H1 (cell line): ENCODE results near the gene IKZF1. TPM values are rescaled to one million over a fixed set of nuclear protein-coding genes. Genes with fewer than 3 reads are reported as not detected.

Experiments used
- CTCF ChIA-PET: fragments of 300-600 bp; sonication (Branson Sonifier 250); formaldehyde crosslinking; loops from one replicate; lab custom pipeline; 2021; ENCODE audit not compliant: partially characterized antibody; lab: Charles Lee
- POLR2A ChIA-PET: fragments of 300-600 bp; sonication (Branson Sonifier 250); formaldehyde crosslinking; loops from one replicate; lab custom pipeline; 2021; ENCODE audit warnings: inconsistent platforms; ENCODE audit not compliant: partially characterized antibody; lab: Charles Lee
- DNase-seq, 2 experiments: peaks; one replicate each; pipeline versions ENCODE4 v3.0.0 to v3.0.0-alpha.2; 2010 to 2022; ENCODE audit warnings: low spot score in 2 of 2, low read depth in 1 of 2, mixed read lengths in 1 of 2
- FAIRE-seq: peaks from 2 replicates; lab custom pipeline; 2011; peaks lifted over from hg19 to GRCh38; lab: Jason Lieb, UNC
- H2AFZ ChIP-seq: 2 replicates; pipeline ENCODE4 v1.8.1; 2012; ENCODE audit warnings: low read length, inconsistent platforms
- H2AK5ac ChIP-seq: 2 replicates; pipeline ENCODE4 v1.6.1; 2013; ENCODE audit warnings: low read depth, low read length
- H2BK120ac ChIP-seq: replicated peaks from 2 replicates; pipeline ENCODE3; 2013; ENCODE audit warnings: low read depth, low read length, inconsistent platforms
- H2BK12ac ChIP-seq: 2 replicates; pipeline ENCODE4 v1.6.1; 2013; ENCODE audit warnings: low read depth, low read length
- H2BK15ac ChIP-seq: 2 replicates; pipeline ENCODE4 v1.6.1; 2013; ENCODE audit warnings: low read length
- H2BK20ac ChIP-seq: 2 replicates; pipeline ENCODE4 v1.6.1; 2013; ENCODE audit warnings: low read length
- H2BK5ac ChIP-seq: 2 replicates; pipeline ENCODE4 v1.6.1; 2013; ENCODE audit warnings: low read depth, low read length
- H3K14ac ChIP-seq: 2 replicates; pipeline ENCODE4 v1.6.1; 2013; ENCODE audit warnings: inconsistent platforms; ENCODE audit not compliant: insufficient read length
- H3K18ac ChIP-seq: 2 replicates; pipeline ENCODE4 v1.6.1; 2013; ENCODE audit warnings: low read length; ENCODE audit errors: extremely low read depth
- H3K23ac ChIP-seq: 2 replicates; pipeline ENCODE4 v1.6.1; 2013; ENCODE audit warnings: inconsistent platforms; ENCODE audit not compliant: insufficient read length
- H3K23me2 ChIP-seq: 2 replicates; pipeline ENCODE4 v1.6.1; 2013; ENCODE audit warnings: low read depth, low read length
- H3K27ac ChIP-seq: 2 replicates; pipeline ENCODE4 v1.6.1; 2011; ENCODE audit warnings: low read depth, low read length, inconsistent platforms
- H3K27me3 ChIP-seq, 4 experiments: replicated peaks in 1 of 4; 1 replicate in 1 of 4; 2 replicates in 3 of 4; pipeline versions ENCODE4 v1.6.1 to v1.8.1; 2011 to 2013; ENCODE audit warnings: low read length in 3 of 4, mild to moderate bottlenecking in 3 of 4, inconsistent platforms in 2 of 4, mixed read lengths in 2 of 4, moderate library complexity in 1 of 4; ENCODE audit not compliant: control insufficient read depth in 3 of 4, insufficient read depth in 3 of 4; ENCODE audit errors: extremely low read depth in 1 of 4
- H3K36me3 ChIP-seq, 4 experiments: 2 replicates each; pipeline versions ENCODE4 v1.6.1 to v1.8.1; 2011 to 2013; ENCODE audit warnings: mild to moderate bottlenecking in 4 of 4, low read length in 3 of 4, moderate library complexity in 2 of 4, control low read depth in 1 of 4, inconsistent platforms in 1 of 4; ENCODE audit not compliant: insufficient read depth in 4 of 4, control insufficient read depth in 2 of 4
- H3K4ac ChIP-seq: replicated peaks from 2 replicates; pipeline ENCODE3; 2013; ENCODE audit warnings: low read length, low read depth, mixed read lengths, inconsistent platforms; ENCODE audit not compliant: insufficient read length
- H3K4me1 ChIP-seq, 4 experiments: replicated peaks in 1 of 4; 1 replicate in 1 of 4; 2 replicates in 3 of 4; pipeline versions ENCODE4 v1.6.1 to v1.8.1; 2011 to 2013; ENCODE audit warnings: low read length in 3 of 4, inconsistent platforms in 2 of 4, mixed read lengths in 1 of 4; ENCODE audit not compliant: insufficient read depth in 4 of 4, control insufficient read depth in 3 of 4
- H3K4me2 ChIP-seq, 2 experiments: 2 replicates each; pipeline versions ENCODE4 v1.6.1 to v1.8.1; 2011 to 2013; ENCODE audit warnings: low read depth in 2 of 2, low read length in 2 of 2, control low read depth in 1 of 2, inconsistent platforms in 1 of 2, mild to moderate bottlenecking in 1 of 2; ENCODE audit not compliant: insufficient read depth in 1 of 2
- H3K4me3 ChIP-seq, 4 experiments: fragments of 200-600, 300-600 bp in 1 of 4; sonication (generic), shearing (Covaris generic), sonication (Bioruptor Twin) in 1 of 4; 2 replicates each; pipeline versions ENCODE4 v1.5.1 to v1.8.1; 2011 to 2016; ENCODE audit warnings: low read length in 4 of 4, low read depth in 3 of 4, control low read depth in 2 of 4, inconsistent platforms in 2 of 4, mild to moderate bottlenecking in 2 of 4, mixed read lengths in 1 of 4, moderate library complexity in 1 of 4; ENCODE audit not compliant: insufficient read depth in 2 of 4; ENCODE audit errors: extremely low read depth in 1 of 4
- H3K56ac ChIP-seq: replicated peaks from 2 replicates; pipeline ENCODE3; 2013; ENCODE audit warnings: low read depth, mild to moderate bottlenecking, mixed read lengths, low read length, inconsistent platforms; ENCODE audit not compliant: insufficient read length
- H3K79me1 ChIP-seq: 2 replicates; pipeline ENCODE4 v1.6.1; 2013; ENCODE audit warnings: low read depth, low read length, control low read depth
- H3K79me2 ChIP-seq, 2 experiments: 2 replicates each; pipeline versions ENCODE4 v1.6.1 to v1.8.1; 2012 to 2013; ENCODE audit warnings: low read length in 2 of 2, mild to moderate bottlenecking in 2 of 2, inconsistent platforms in 1 of 2; ENCODE audit not compliant: insufficient read depth in 2 of 2, control insufficient read depth in 1 of 2
- H3K9ac ChIP-seq, 4 experiments: replicated peaks in 1 of 4; 1 replicate in 1 of 4; 2 replicates in 3 of 4; pipeline versions ENCODE4 v1.6.1 to v1.8.1; 2011 to 2013; ENCODE audit warnings: low read depth in 3 of 4, low read length in 3 of 4, control low read depth in 2 of 4, mild to moderate bottlenecking in 2 of 4, moderate library complexity in 2 of 4, inconsistent platforms in 1 of 4; ENCODE audit errors: extremely low read depth in 1 of 4
- H3K9me3 ChIP-seq, 2 experiments: 2 replicates each; pipeline versions ENCODE4 v1.6.1 to v1.8.1; 2012 to 2013; ENCODE audit warnings: mild to moderate bottlenecking in 2 of 2, moderate library complexity in 2 of 2, control low read depth in 1 of 2, inconsistent platforms in 1 of 2, low read depth in 1 of 2, low read length in 1 of 2, mixed read lengths in 1 of 2; ENCODE audit not compliant: insufficient read depth in 2 of 2
- H4K20me1 ChIP-seq, 2 experiments: replicated peaks in 1 of 2; 2 replicates each; pipeline versions ENCODE3 to v1.8.1; 2011 to 2013; ENCODE audit warnings: inconsistent platforms in 2 of 2, low read length in 2 of 2, mild to moderate bottlenecking in 1 of 2; ENCODE audit not compliant: insufficient read depth in 2 of 2, control insufficient read depth in 1 of 2
- H4K5ac ChIP-seq: 2 replicates; pipeline ENCODE4 v1.6.1; 2013; ENCODE audit warnings: low read length, low read depth, mixed read lengths, inconsistent platforms; ENCODE audit not compliant: insufficient read length
- H4K8ac ChIP-seq: 2 replicates; pipeline ENCODE4 v1.8.0; 2013; ENCODE audit warnings: mild to moderate bottlenecking, moderate library complexity, low read length, inconsistent platforms; ENCODE audit not compliant: insufficient read depth; ENCODE audit errors: extremely low read depth
- H4K91ac ChIP-seq: replicated peaks from 2 replicates; pipeline ENCODE3; 2013; ENCODE audit warnings: low read length, mixed read lengths, inconsistent platforms; ENCODE audit not compliant: insufficient read length
- BCL11A ChIP-seq, 2 experiments: IDR thresholded peaks; one replicate each; pipeline ENCODE4 v1.6.1; 2011; ENCODE audit warnings: low read depth in 2 of 2, low read length in 2 of 2, mild to moderate bottlenecking in 2 of 2
- CEBPB ChIP-seq: IDR thresholded peaks from 2 replicates; pipeline ENCODE4 v1.6.1; 2012; ENCODE audit warnings: low read depth, low read length
- CTBP2 ChIP-seq: IDR thresholded peaks from 2 replicates; pipeline ENCODE4 v1.7.0; 2011; ENCODE audit warnings: borderline replicate concordance, mild to moderate bottlenecking, moderate library complexity, mixed read lengths, low read length; ENCODE audit not compliant: insufficient read depth, insufficient read length
- GABPA ChIP-seq: IDR thresholded peaks from 2 replicates; pipeline ENCODE4 v1.6.1; 2011; ENCODE audit warnings: mild to moderate bottlenecking, low read length, moderate library complexity, borderline replicate concordance; ENCODE audit not compliant: insufficient read depth
- GTF2F1 ChIP-seq: IDR thresholded peaks from 2 replicates; pipeline ENCODE4 v1.6.1; 2012; ENCODE audit warnings: low read depth, low read length, improper control_type of control experiment, borderline replicate concordance
- MAX ChIP-seq: IDR thresholded peaks from 2 replicates; pipeline ENCODE4 v1.6.1; 2012; ENCODE audit warnings: inconsistent platforms
- POLR2A ChIP-seq, 2 experiments: IDR thresholded peaks; 1 replicate in 1 of 2; 2 replicates in 1 of 2; pipeline ENCODE4 v1.6.1; 2011; ENCODE audit warnings: low read depth in 2 of 2, low read length in 2 of 2, mild to moderate bottlenecking in 2 of 2; ENCODE audit errors: control extremely low read depth in 1 of 2
- RAD21 ChIP-seq, 2 experiments: IDR thresholded peaks in 1 of 2; conservative IDR thresholded peaks in 1 of 2; 2 replicates each; pipeline ENCODE4 v1.6.1; 2011; ENCODE audit warnings: low read depth in 2 of 2, low read length in 2 of 2, improper control_type of control experiment in 1 of 2, inconsistent platforms in 1 of 2, mild to moderate bottlenecking in 1 of 2, moderate library complexity in 1 of 2
- RBBP5 ChIP-seq: IDR thresholded peaks from 2 replicates; pipeline ENCODE4 v1.7.1; 2012; ENCODE audit warnings: low read depth, mild to moderate bottlenecking, inconsistent platforms, low read length, moderate library complexity, borderline replicate concordance
- SP2 ChIP-seq: IDR thresholded peaks from 2 replicates; pipeline ENCODE4 v1.6.1; 2012; ENCODE audit warnings: mild to moderate bottlenecking, low read length, inconsistent platforms
- SRF ChIP-seq: IDR thresholded peaks from 2 replicates; pipeline ENCODE4 v1.6.1; 2011; ENCODE audit warnings: mild to moderate bottlenecking, low read depth, low read length, moderate library complexity
- TAF7 ChIP-seq: optimal IDR thresholded peaks from 2 replicates; pipeline ENCODE3; 2011; ENCODE audit warnings: low read depth, mild to moderate bottlenecking, inconsistent platforms, low read length, moderate library complexity, borderline replicate concordance
- TEAD4 ChIP-seq: IDR thresholded peaks from 2 replicates; pipeline ENCODE4 v1.6.1; 2012; ENCODE audit warnings: low read depth, low read length, inconsistent platforms, mixed read lengths
- ZNF274 ChIP-seq: IDR thresholded peaks from 2 replicates; pipeline ENCODE4 v1.7.0; 2012; ENCODE audit warnings: low read length, borderline replicate concordance; ENCODE audit errors: extremely low read depth
- WGBS, 2 experiments: shearing (Covaris generic) in 1 of 2; methylation state at CpG; one replicate each; pipeline versions ENCODE4 v1.1.6 to v1.1.7; 2013 to 2015; ENCODE audit warnings: low lambda C conversion rate in 2 of 2, mixed read lengths in 2 of 2, inconsistent platforms in 1 of 2, low coverage in 1 of 2, missing lambda C conversion rate in 1 of 2; ENCODE audit not compliant: insufficient replicate concordance in 2 of 2, insufficient coverage in 1 of 2, insufficient read length in 1 of 2; ENCODE audit errors: extremely low coverage in 1 of 2, missing lambda C conversion rate in 1 of 2; 5-methylcytosine and 5-hydroxymethylcytosine counted together
- polyA plus RNA-seq, 7 experiments: library from polyadenylated mRNA; depleted of rRNA in 3 of 7; stranded (reverse) in 5 of 7; unstranded in 2 of 7; fragments of >200 nt in 5 of 7; fragments of 200-250 nt in 2 of 7; gene quantifications; 1 replicate in 5 of 7; 2 replicates in 1 of 7; 4 replicates in 1 of 7; pipeline versions ENCODE4 v1.2.1 to v1.2.3, GENCODE V29; 2011 to 2013; ENCODE audit warnings: missing spikeins in 2 of 7, mixed read lengths in 2 of 7
- total RNA-seq: library from RNA; stranded (reverse); fragmentation: NEBNext Ultra II Directional; extraction: Animal tissue kit (Norgen Biotek cat#: 25700); gene quantifications from 2 replicates; pipeline ENCODE4 v1.2.1, GENCODE V29; 2021

Gene IKZF1
- total and polyA plus RNA-seq, 2 of the 8 experiments (the other 6 are each of a cell fraction or from before 2014, with no cell fraction given) = 0.74 to 1.5 TPM

GRCh38 chr7:50261593-50261992 lies 42.9 kb upstream of the IKZF1 start:
- H3K79me2 ChIP-seq = no peaks in the 10 kb centered on the region
- no peak overlapping the region for H2BK5ac ChIP-seq
- H3K27me3 ChIP-seq = no peaks in the 10 kb centered on the region
- 94% methylated on average over 1 of the region's 1 CpG; no CpG with 5 or more reads in 1 of the 2 experiments for WGBS, 2 experiments
- no peak overlapping the region for H3K14ac ChIP-seq
- no peak overlapping the region for H3K18ac ChIP-seq
- H4K91ac ChIP-seq = no peak overlapping the region
- H3K9ac ChIP-seq = no peak overlapping the region
- H3K79me1 ChIP-seq = no peaks in the 10 kb centered on the region
- no peak for DNase-seq
- H3K9me3 ChIP-seq = no peaks in the 10 kb centered on the region
- H3K4me1 ChIP-seq = peaks cover 0 to 5% (median 0%) of the 10 kb centered on the region in 4 experiments; a peak in 2 of 7 replicates
- H2BK15ac ChIP-seq = no peak overlapping the region
- H3K56ac ChIP-seq = no peak overlapping the region
- no peak overlapping the region for H3K23ac ChIP-seq
- H3K23me2 ChIP-seq = peaks cover 2% of the 10 kb centered on the region; the same call in 1 of the 2 replicates
- H2BK20ac ChIP-seq = no peak overlapping the region
- H3K4me3 ChIP-seq = no peak overlapping the region
- no peak overlapping the region for H2AFZ ChIP-seq
- H4K20me1 ChIP-seq = no peaks in the 10 kb centered on the region
- H4K5ac ChIP-seq = no peak overlapping the region
- FAIRE-seq = no peak
- H2AK5ac ChIP-seq = no peak overlapping the region
- no peak overlapping the region for H3K4me2 ChIP-seq
- no peak overlapping the region for H3K27ac ChIP-seq
- H4K8ac ChIP-seq = no peak overlapping the region
- no peak overlapping the region for H2BK12ac ChIP-seq
- no peak overlapping the region for H2BK120ac ChIP-seq
- H3K36me3 ChIP-seq = no peaks in the 10 kb centered on the region
- ChIA-PET POLR2A (no interaction called here), CTCF (no interaction called here)
- no peak overlapping the region for H3K4ac ChIP-seq
- no peak for TF ChIP-seq BCL11A (IDR thresholded peaks at IDR 0.05; ENCODE audit: low read depth in 2 of 2, low read length in 2 of 2)
- TF ChIP-seq GTF2F1 = no peak
- TF ChIP-seq SP2 = no peak
- TF ChIP-seq RAD21 (IDR thresholded peaks at IDR 0.05 in 1 of 2, conservative IDR thresholded peaks at IDR 0.05 in 1 of 2; ENCODE audit: low read depth in 2 of 2, low read length in 2 of 2) = no peak
- no peak for TF ChIP-seq CEBPB
- no peak for TF ChIP-seq SRF
- TF ChIP-seq POLR2A (IDR thresholded peaks at IDR 0.05; ENCODE audit: control extremely low read depth in 1 of 2, low read depth in 2 of 2, low read length in 2 of 2) = no peak
- no peak for TF ChIP-seq TEAD4
- TF ChIP-seq CTBP2 = no peak
- no peak for TF ChIP-seq MAX
- TF ChIP-seq GABPA = no peak
- TF ChIP-seq RBBP5 = no peak
- no peak for TF ChIP-seq TAF7
- no peak for TF ChIP-seq ZNF274
